ENCODE measurements around the gene HACD2.

- TF ChIP-seq CTCF (IDR thresholded peaks at IDR 0.05; ENCODE audit: insufficient read depth, low read depth, low read length) (no peak), EZH2 (IDR thresholded peaks at IDR 0.05; ENCODE audit: insufficient read depth, low read length) (no peak)
These were observed 136.9 kb downstream of the HACD2 start for GRCh38 chr3:123447749-123448517.
